Breast epithelium (tissue), 3 donors: ENCODE data around the gene RPS6KC1.

Experiments
- POLR2A ChIP-seq: fragments of 450-650 bp; IDR thresholded peaks from one replicate; pipeline ENCODE4 v1.6.1; 2016; ENCODE audit warnings: antibody characterized with exemption, mild to moderate bottlenecking, moderate library complexity
- POLR2AphosphoS5 ChIP-seq, 3 donors: sonication (generic); formaldehyde crosslinking; IDR thresholded peaks; one replicate each; pipeline ENCODE4 v1.6.1; 2017; ENCODE audit warnings: antibody characterized with exemption in 3 of 3
- TF ChIP-seq, protein P1 (sequence below), 3 donors: fragments of 450-650 bp; IDR thresholded peaks; one replicate each; pipeline ENCODE4 v1.5.1; 2016 to 2017; ENCODE audit warnings: antibody characterized with exemption in 3 of 3, mild to moderate bottlenecking in 3 of 3, moderate library complexity in 3 of 3

GRCh38 chr1:213250041-213250440, 199.0 kb downstream of the RPS6KC1 start:
- TF ChIP-seq, protein P1, sequence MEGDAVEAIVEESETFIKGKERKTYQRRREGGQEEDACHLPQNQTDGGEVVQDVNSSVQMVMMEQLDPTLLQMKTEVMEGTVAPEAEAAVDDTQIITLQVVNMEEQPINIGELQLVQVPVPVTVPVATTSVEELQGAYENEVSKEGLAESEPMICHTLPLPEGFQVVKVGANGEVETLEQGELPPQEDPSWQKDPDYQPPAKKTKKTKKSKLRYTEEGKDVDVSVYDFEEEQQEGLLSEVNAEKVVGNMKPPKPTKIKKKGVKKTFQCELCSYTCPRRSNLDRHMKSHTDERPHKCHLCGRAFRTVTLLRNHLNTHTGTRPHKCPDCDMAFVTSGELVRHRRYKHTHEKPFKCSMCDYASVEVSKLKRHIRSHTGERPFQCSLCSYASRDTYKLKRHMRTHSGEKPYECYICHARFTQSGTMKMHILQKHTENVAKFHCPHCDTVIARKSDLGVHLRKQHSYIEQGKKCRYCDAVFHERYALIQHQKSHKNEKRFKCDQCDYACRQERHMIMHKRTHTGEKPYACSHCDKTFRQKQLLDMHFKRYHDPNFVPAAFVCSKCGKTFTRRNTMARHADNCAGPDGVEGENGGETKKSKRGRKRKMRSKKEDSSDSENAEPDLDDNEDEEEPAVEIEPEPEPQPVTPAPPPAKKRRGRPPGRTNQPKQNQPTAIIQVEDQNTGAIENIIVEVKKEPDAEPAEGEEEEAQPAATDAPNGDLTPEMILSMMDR (IDR thresholded peaks at IDR 0.05), result no peak
- no peak for TF ChIP-seq POLR2AphosphoS5 (IDR thresholded peaks at IDR 0.05)
- TF ChIP-seq POLR2A, result no peak
